Calu3 (cell line): ENCODE results near the gene EDARADD. TPM values are rescaled to one million over a fixed set of nuclear protein-coding genes. Genes with fewer than 3 reads are reported as not detected.
"Not testable (repeated sequence)": the region's sequence is repeated elsewhere in the genome, so short reads cannot be mapped to it uniquely, and the experiment has no call there.

Experiments
- BruUV-seq: library from RNA; stranded (reverse); fragments of 400-500 nt; replicated peaks from 2 replicates; lab custom pipeline; 2021; lab: Mats Ljungman, UMichigan
- CTCF ChIA-PET: fragments of 300-600 bp; sonication (Branson Sonifier 250); formaldehyde crosslinking; loops from one replicate; lab custom pipeline; 2022; ENCODE audit warnings: antibody characterized with exemption; lab: Charles Lee
- DNase-seq: peaks from one replicate; pipeline ENCODE4 v3.0.0; 2022
- H3K27ac Mint-ChIP-seq: one replicate; pipeline ENCODE4 v1.8.0; 2022; ENCODE audit warnings: mixed read lengths; ENCODE audit not compliant: unreplicated experiment
- H3K27me3 Mint-ChIP-seq: one replicate; pipeline ENCODE4 v1.8.0; 2022; ENCODE audit warnings: mixed read lengths; ENCODE audit not compliant: unreplicated experiment
- H3K36me3 Mint-ChIP-seq: one replicate; pipeline ENCODE4 v1.8.0; 2022; ENCODE audit warnings: mild to moderate bottlenecking, moderate library complexity, mixed read lengths; ENCODE audit not compliant: insufficient read depth, unreplicated experiment
- H3K4me1 Mint-ChIP-seq: one replicate; pipeline ENCODE4 v1.8.0; 2022; ENCODE audit warnings: mild to moderate bottlenecking, low read depth, mixed read lengths; ENCODE audit not compliant: unreplicated experiment
- H3K4me3 Mint-ChIP-seq: one replicate; pipeline ENCODE4 v1.8.0; 2022; ENCODE audit warnings: mild to moderate bottlenecking, low read depth, moderate library complexity, mixed read lengths; ENCODE audit not compliant: unreplicated experiment
- H3K9me3 Mint-ChIP-seq: one replicate; pipeline ENCODE4 v1.8.0; 2022; ENCODE audit warnings: low read depth, mixed read lengths; ENCODE audit not compliant: unreplicated experiment
- intact Hi-C: fragments of 100-400 bp; cut with micrococcal nuclease; formaldehyde crosslinking; loops from one replicate; pipeline ENCODE4 v1.10.0; 2022; ENCODE audit not compliant: unreplicated experiment
- total RNA-seq: library from RNA; stranded (reverse); gene quantifications from 2 replicates; pipeline ENCODE4 v1.2.3, GENCODE V29; 2022
- TF ChIP-seq, protein P1 (sequence below): fragments of 200-600 bp; IDR thresholded peaks from one replicate; pipeline ENCODE4 v1.8.0; 2022; ENCODE audit warnings: antibody characterized with exemption; ENCODE audit not compliant: unreplicated experiment

The EDARADD gene
- total RNA-seq, 1 experiment from 2014 or later = 0.19 TPM

DNA sequence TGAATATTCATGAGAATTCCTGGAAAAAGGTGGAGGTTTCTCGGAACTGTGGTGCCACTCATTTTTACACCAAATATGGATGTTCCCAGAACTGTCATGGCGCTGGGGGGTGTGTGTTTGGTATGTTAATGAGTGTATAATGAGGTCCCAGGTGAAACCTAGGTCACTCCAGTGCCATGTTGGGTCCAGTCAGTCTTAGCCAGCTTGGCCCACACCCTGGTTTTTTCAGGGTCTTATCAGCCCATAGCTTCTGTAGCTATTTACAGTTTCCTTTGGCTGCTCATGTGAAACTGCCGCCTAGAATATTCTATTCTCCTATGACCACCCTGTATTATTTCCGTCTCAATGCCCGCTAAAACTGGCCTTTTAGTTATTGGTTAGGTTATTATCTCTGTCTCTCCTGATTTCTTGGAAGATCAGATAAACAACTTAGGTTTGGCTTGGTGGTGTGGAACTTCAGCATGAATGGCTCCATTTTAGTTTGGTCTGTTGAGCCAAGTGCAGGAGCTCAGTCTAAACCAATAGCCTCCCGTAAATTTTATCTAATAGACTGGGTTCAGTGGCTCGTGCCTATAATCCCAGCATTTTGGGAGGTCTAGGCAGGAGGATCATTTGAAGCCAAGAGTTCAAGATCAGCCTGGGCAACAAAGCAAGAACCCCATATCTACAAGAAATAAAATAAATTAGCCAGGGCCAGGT lies 42.1 kb upstream of the EDARADD start:
- no peaks in the 10 kb centered on the region for H3K27me3 Mint-ChIP-seq
- DNase-seq = no peak
- no peaks in the 10 kb centered on the region for H3K36me3 Mint-ChIP-seq
- TF ChIP-seq, protein P1, sequence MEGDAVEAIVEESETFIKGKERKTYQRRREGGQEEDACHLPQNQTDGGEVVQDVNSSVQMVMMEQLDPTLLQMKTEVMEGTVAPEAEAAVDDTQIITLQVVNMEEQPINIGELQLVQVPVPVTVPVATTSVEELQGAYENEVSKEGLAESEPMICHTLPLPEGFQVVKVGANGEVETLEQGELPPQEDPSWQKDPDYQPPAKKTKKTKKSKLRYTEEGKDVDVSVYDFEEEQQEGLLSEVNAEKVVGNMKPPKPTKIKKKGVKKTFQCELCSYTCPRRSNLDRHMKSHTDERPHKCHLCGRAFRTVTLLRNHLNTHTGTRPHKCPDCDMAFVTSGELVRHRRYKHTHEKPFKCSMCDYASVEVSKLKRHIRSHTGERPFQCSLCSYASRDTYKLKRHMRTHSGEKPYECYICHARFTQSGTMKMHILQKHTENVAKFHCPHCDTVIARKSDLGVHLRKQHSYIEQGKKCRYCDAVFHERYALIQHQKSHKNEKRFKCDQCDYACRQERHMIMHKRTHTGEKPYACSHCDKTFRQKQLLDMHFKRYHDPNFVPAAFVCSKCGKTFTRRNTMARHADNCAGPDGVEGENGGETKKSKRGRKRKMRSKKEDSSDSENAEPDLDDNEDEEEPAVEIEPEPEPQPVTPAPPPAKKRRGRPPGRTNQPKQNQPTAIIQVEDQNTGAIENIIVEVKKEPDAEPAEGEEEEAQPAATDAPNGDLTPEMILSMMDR = no peak
- H3K4me3 Mint-ChIP-seq = no peak overlapping the region
- CTCF ChIA-PET = interaction anchor here (0.7 kb wide), 1 partner anchor 25 kb away, joined by 3 read pairs; no protein-coding TSS in a partner anchor
- H3K9me3 Mint-ChIP-seq = peaks cover 2% of the 10 kb centered on the region
- intact Hi-C loops = no loop called here
- BruUV-seq = no TSS peak
- H3K4me1 Mint-ChIP-seq = no peaks in the 10 kb centered on the region
- no peak overlapping the region for H3K27ac Mint-ChIP-seq

GRCh38 chr1:236352747-236353146 lies 41.3 kb upstream of the EDARADD start:
- CTCF ChIA-PET, H3K27ac Mint-ChIP-seq, H3K36me3 Mint-ChIP-seq, DNase-seq, H3K27me3 Mint-ChIP-seq, intact Hi-C loops, H3K4me3 Mint-ChIP-seq, BruUV-seq, H3K4me1 Mint-ChIP-seq, H3K9me3 Mint-ChIP-seq: not testable (repeated sequence)

- no peak for DNase-seq
- Mint-ChIP-seq H3K36me3 (no peaks in the 10 kb centered on the region), H3K27me3 (no peaks in the 10 kb centered on the region), H3K4me1 (no peaks in the 10 kb centered on the region), H3K27ac (no peak overlapping the region), H3K4me3 (no peak overlapping the region), H3K9me3 (peaks cover 6% of the 10 kb centered on the region)
- no TSS peak for BruUV-seq
- intact Hi-C loops = no loop called here
- CTCF ChIA-PET = no interaction called here
- TF ChIP-seq, protein P1 = no peak
Observed at GRCh38 chr1:236353813-236354212, 40.3 kb upstream of the EDARADD start.

- no peak for DNase-seq
- Mint-ChIP-seq H3K27me3 (no peaks in the 10 kb centered on the region), H3K36me3 (no peaks in the 10 kb centered on the region), H3K27ac (no peak overlapping the region), H3K4me1 (no peaks in the 10 kb centered on the region), H3K4me3 (no peak overlapping the region), H3K9me3 (peaks cover 4% of the 10 kb centered on the region)
- BruUV-seq = no TSS peak
- CTCF ChIA-PET = no interaction called here
- intact Hi-C loops = no loop called here
- TF ChIP-seq, protein P1 = no peak
Observed at GRCh38 chr1:236354330-236355147, 39.5 kb upstream of the EDARADD start.
